Measurements from ENCODE around the gene SLC30A10. TPM values are rescaled to one million over a fixed set of nuclear protein-coding genes. Genes with fewer than 3 reads are reported as not detected.

The SLC30A10 gene
- total RNA-seq, 1 donor from 2014 or later, result not detected

DNA sequence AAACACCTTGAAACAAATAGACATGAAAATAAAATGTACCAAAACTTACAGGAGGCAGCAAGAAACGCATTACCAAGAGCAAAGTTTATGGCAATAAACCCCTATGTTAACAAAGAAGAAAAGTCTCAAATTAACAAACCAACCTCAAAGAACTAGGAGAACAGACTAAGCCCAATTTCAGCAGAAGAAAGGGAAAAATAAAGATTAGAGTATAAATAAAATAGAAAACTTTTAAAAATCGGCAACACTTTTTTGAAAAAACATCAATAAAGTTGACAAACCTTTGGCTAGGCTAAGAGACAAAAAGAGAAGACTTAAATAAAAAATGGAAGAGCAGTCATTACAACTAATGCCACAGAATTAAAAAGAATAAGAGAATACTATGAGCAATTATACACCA lies 42.7 kb downstream of the SLC30A10 start:
- Histone ChIP-seq H3K4me3 (no peak overlapping the region), H3K4me1 (no peaks in the 10 kb centered on the region), H3K36me3 (no peaks in the 10 kb centered on the region), H3K9me3 (no peaks in the 10 kb centered on the region), H3K27ac (no peak overlapping the region), H3K27me3 (peaks cover 4% of the 10 kb centered on the region)
- DNase-seq (no peak), ATAC-seq (no peak)
- intact Hi-C loops (cut with DNase I), result no loop called here
- TF ChIP-seq, protein P1, sequence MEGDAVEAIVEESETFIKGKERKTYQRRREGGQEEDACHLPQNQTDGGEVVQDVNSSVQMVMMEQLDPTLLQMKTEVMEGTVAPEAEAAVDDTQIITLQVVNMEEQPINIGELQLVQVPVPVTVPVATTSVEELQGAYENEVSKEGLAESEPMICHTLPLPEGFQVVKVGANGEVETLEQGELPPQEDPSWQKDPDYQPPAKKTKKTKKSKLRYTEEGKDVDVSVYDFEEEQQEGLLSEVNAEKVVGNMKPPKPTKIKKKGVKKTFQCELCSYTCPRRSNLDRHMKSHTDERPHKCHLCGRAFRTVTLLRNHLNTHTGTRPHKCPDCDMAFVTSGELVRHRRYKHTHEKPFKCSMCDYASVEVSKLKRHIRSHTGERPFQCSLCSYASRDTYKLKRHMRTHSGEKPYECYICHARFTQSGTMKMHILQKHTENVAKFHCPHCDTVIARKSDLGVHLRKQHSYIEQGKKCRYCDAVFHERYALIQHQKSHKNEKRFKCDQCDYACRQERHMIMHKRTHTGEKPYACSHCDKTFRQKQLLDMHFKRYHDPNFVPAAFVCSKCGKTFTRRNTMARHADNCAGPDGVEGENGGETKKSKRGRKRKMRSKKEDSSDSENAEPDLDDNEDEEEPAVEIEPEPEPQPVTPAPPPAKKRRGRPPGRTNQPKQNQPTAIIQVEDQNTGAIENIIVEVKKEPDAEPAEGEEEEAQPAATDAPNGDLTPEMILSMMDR (IDR thresholded peaks at IDR 0.05), result no peak

DNA sequence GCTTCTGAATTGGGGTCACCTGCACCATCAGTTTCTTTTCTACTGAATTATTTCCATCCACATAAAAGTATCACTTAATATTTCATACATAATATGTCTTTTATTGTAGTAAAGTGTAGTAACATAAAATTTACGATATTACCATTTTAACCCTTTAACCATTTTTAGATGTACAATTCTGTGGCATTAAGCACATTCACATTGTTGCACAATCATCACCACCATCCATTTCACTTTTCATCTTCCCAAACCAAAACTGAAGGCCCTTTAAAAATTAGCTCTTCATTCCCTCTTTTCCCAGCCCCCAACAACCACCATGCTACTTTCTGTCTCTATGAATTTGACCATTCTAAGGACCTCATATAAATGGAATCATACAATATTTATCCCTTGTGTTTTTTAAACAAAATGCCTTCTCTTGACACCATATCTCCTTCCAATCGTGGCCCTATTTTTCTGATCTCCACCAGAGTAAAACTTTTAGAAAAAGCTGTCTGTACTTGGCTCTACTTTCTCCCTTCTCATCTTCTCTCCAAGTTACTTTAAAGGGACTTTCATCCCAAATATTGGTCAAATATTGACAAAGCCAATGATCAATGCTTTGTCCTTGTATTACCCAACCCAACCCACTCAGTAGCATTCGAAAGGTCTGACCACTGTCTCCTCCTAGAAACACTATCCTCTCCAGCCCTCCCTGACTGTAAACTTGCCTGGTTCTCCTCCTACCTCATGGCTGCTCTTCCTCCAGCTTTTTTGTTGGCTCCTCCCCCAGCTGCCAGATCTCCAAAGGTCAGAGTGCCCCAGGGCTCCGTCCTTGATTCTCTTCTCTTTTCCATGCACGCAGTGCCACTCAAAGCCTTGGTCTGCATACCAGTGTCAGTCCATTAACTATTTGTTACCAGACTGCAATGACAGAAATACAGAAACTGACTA lies 44.7 kb downstream of the SLC30A10 start:
- H3K9me3 ChIP-seq, result no peaks in the 10 kb centered on the region
- intact Hi-C loops (cut with DNase I), result no loop called here
- H3K27me3 ChIP-seq, result peaks cover 4% of the 10 kb centered on the region
- H3K4me1 ChIP-seq, result no peaks in the 10 kb centered on the region
- DNase-seq, result no peak
- TF ChIP-seq, protein P1 (IDR thresholded peaks at IDR 0.05), result no peak
- H3K4me3 ChIP-seq, result no peak overlapping the region
- H3K36me3 ChIP-seq, result no peaks in the 10 kb centered on the region
- H3K27ac ChIP-seq, result no peak overlapping the region
- no peak for ATAC-seq

DNA sequence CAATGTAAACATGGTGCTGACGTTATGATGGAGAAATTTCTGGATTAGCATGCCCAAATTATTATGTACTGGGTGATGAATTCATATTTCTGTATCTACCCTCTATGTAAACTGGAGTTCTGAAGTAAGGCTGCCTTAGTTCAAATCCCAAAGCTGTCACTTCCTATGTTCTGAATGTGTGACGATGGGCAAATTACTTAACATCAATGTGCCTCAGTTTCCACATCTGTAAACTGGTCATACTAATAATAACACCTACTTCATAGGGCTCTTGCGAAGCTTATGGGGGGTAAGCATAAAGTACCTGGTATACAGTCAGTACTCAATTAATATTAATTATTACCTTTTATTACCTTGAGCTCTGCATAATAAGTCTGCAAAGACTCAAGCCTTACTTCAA lies 45.6 kb downstream of the SLC30A10 start:
- no peak for ATAC-seq
- TF ChIP-seq, protein P1 (IDR thresholded peaks at IDR 0.05), result no peak

DNA sequence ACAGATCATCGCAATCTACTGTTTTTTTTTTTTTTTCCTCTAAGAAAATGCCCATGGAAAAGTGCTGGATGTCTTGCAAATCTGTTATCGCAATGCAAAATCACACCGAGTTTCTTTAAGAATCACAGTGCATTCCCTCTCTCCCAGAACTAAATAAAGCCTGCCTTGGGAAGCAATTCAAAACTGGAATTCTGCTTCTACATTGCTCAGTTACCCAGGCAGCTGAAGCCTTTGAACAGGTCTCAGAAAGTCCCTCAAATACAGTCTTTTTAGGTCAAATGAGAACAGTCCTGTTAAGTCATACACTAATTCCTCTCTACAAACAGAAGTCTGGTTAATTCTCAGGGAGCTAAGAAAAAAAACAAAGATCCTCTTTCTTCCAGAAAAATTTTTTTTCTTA lies 46.3 kb downstream of the SLC30A10 start:
- no peak overlapping the region for H3K4me3 ChIP-seq
- H3K9me3 ChIP-seq, result no peaks in the 10 kb centered on the region
- no peak overlapping the region for H3K27ac ChIP-seq
- ATAC-seq (no peak), DNase-seq (no peak)
- TF ChIP-seq, protein P1 (IDR thresholded peaks at IDR 0.05), result no peak
- H3K27me3 ChIP-seq, result peaks cover 4% of the 10 kb centered on the region
- intact Hi-C loops (cut with DNase I), result no loop called here
- no peaks in the 10 kb centered on the region for H3K4me1 ChIP-seq
- H3K36me3 ChIP-seq, result no peaks in the 10 kb centered on the region

More for the DNA sequence above, 45.6 kb downstream of the SLC30A10 start:
- no peaks in the 10 kb centered on the region for H3K9me3 ChIP-seq
- intact Hi-C loops (cut with DNase I), result no loop called here
- H3K36me3 ChIP-seq, result no peaks in the 10 kb centered on the region
- H3K4me3 ChIP-seq, result no peak overlapping the region
- DNase-seq, result no peak
- H3K27ac ChIP-seq, result no peak overlapping the region
- H3K27me3 ChIP-seq, result peaks cover 4% of the 10 kb centered on the region
- H3K4me1 ChIP-seq, result no peaks in the 10 kb centered on the region

DNA sequence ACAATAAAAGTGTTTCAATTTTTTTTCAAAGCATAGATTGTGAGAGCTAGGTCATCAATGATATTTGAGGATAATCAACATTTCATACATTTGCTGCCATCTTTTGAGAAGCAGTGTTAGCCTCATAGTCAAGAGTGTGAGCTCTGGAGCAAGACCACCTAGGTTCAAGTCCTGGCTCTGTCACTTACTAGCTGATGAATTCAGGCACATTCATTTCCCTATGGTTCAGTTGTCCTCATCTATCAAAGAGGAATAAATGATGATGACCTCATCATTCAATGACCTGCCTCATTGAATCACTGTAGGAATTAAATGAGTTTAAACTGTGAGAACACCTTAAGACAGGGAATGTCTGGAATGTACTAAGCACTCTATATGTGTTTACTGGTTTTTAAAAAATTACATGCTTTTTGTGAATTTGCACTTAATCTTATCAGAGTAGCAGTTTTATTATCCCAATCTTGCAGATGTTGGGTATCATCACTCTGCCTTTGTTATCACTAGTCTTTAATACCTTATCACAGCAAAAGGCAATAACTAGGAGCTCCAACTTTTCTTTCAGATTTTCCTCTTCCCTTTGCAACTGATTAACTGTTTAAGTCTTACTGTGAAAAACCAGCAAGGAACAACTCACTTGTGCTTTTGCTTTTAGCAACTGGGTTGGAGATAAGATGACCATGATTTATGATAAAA lies 47.4 kb downstream of the SLC30A10 start:
- no peak overlapping the region for H3K27ac ChIP-seq

More for the DNA sequence above, 47.4 kb downstream of the SLC30A10 start:
- Histone ChIP-seq H3K4me1 (no peaks in the 10 kb centered on the region), H3K4me3 (no peak overlapping the region), H3K36me3 (no peaks in the 10 kb centered on the region), H3K27me3 (peaks cover 9% of the 10 kb centered on the region), H3K9me3 (no peaks in the 10 kb centered on the region)
- ATAC-seq, result no peak
- DNase-seq, result no peak
- TF ChIP-seq, protein P1 (IDR thresholded peaks at IDR 0.05), result no peak
- intact Hi-C loops (cut with DNase I), result no loop called here
